Measurements from ENCODE around the gene CASQ2. TPM values are rescaled to one million over a fixed set of nuclear protein-coding genes. Genes with fewer than 3 reads are reported as not detected.

The CASQ2 gene
- total and polyA plus RNA-seq, 2 donors (not counting 3 experiments of a cell fraction or from before 2014, with no cell fraction given) = not detected

DNA sequence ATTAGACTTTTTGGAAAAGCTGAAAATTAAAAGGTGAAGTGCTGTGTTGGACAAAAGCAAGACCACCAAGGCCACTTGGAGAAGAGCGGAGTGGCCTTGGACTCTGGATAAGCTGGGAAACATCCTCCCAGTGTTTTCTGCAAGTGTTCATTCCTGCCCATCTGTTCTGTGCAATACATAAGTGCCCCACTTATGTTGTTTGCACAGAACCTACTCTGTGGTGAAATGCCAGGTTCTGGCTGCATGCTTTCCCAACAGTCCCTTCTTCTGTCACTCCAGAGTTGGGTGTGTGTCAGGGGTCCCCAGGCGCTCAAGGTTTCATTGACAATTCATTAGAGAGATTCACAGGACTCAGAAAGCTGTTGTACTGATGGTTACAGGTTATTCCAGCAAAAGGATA, 42.1 kb upstream of the CASQ2 start:
- Histone ChIP-seq H3K79me2 (ENCODE audit: control insufficient read depth, insufficient read depth, low read length) (no peaks in the 10 kb centered on the region), H3K4me3 (replicated peaks in 1 of 3; ENCODE audit: insufficient read depth in 1 of 3, low read depth in 1 of 3, low read length in 3 of 3) (no peak overlapping the region), H3K36me3 (ENCODE audit: control insufficient read depth in 2 of 2, extremely low read depth in 1 of 2, insufficient read depth in 2 of 2, low read length in 2 of 2) (no peaks in the 10 kb centered on the region), H3K27me3 (ENCODE audit: control insufficient read depth in 2 of 2, insufficient read depth in 2 of 2, low read length in 2 of 2) (peaks cover 4 to 5% of the 10 kb centered on the region in 2 experiments), H3K4me1 (ENCODE audit: control insufficient read depth, extremely low read depth, insufficient read depth, low read length) (peaks cover 14% of the 10 kb centered on the region), H4K20me1 (replicated peaks; ENCODE audit: control insufficient read depth, extremely low read depth, insufficient read depth, low read length) (no peaks in the 10 kb centered on the region), H3K9me3 (replicated peaks; ENCODE audit: control insufficient read depth, insufficient read depth, low read length) (no peaks in the 10 kb centered on the region), H2AFZ (ENCODE audit: low read depth, low read length) (no peak overlapping the region), H3K27ac (ENCODE audit: insufficient read depth, low read depth, low read length) (no peak overlapping the region), H3K4me2 (ENCODE audit: insufficient read depth, low read length) (no peak overlapping the region), H3K9me1 (replicated peaks; ENCODE audit: control insufficient read depth, extremely low read depth, insufficient read depth, low read length) (no peaks in the 10 kb centered on the region), H3K9ac (replicated peaks; ENCODE audit: extremely low read depth, insufficient read depth, low read length) (no peak overlapping the region)
- no TSS peak for BruUV-seq (replicated peaks)
- TF ChIP-seq JUN (IDR thresholded peaks at IDR 0.05; ENCODE audit: borderline replicate concordance, insufficient read depth, insufficient read length, low read depth) (no peak), EZH2 (IDR thresholded peaks at IDR 0.05; ENCODE audit: borderline replicate concordance, low read depth, low read length, severe bottlenecking) (no peak), MYC (IDR thresholded peaks at IDR 0.05; ENCODE audit: low read depth, low read length) (no peak)
- no peak for DNase-seq (ENCODE audit: low read depth, low spot score)
- ChIA-PET CTCF (interaction anchor here (1.3 to 4.7 kb wide), 6 partner anchors 10 to 688 kb away, joined by 3 to 58 read pairs (median 7); no protein-coding TSS in a partner anchor), POLR2A (no interaction called here)
- dilution Hi-C loops (cut with MboI; ENCODE audit: extremely low pct_ligation_motif_present, low sequenced_read_pairs) (no loop called here), intact Hi-C loops (cut with micrococcal nuclease) (loop anchor here (1.0 kb wide), 3 partner anchors 18 to 689 kb away; partner anchors contain the start of gene SLC22A15)
- no peak for FAIRE-seq

DNA sequence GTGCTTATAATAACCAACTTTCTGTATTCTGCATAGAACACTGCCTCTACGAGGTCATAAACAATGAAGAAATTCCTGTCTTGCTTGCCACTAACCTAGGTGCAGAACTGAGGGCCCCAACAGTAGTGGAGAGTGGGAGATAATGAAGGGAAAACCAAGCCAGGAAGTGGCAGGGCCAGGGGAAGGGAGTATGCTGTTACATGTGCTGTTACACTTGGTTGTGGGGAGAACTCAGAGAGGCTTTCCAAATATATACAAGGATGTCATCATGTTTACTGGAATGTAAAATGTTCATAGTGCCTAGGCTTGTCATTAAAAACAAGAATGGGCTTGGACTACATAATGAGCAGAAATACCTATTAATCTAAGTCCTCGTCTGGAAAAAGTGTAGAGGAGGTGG, 41.3 kb upstream of the CASQ2 start:
- H3K4me2 ChIP-seq (ENCODE audit: insufficient read depth, low read length) = no peak overlapping the region
- peaks cover 5% of the 10 kb centered on the region in 2 experiments for H3K27me3 ChIP-seq (ENCODE audit: control insufficient read depth in 2 of 2, insufficient read depth in 2 of 2, low read length in 2 of 2)
- H3K27ac ChIP-seq (ENCODE audit: insufficient read depth, low read depth, low read length) = no peak overlapping the region
- no peaks in the 10 kb centered on the region for H3K36me3 ChIP-seq (ENCODE audit: control insufficient read depth in 2 of 2, extremely low read depth in 1 of 2, insufficient read depth in 2 of 2, low read length in 2 of 2)
- FAIRE-seq (no peak), DNase-seq (ENCODE audit: low read depth, low spot score) (no peak)
- dilution Hi-C loops (cut with MboI; ENCODE audit: extremely low pct_ligation_motif_present, low sequenced_read_pairs) (no loop called here), intact Hi-C loops (cut with micrococcal nuclease) (loop anchor here (5.0 kb wide), 1 partner anchor 87 kb away; no protein-coding TSS in a partner anchor)
- H3K9ac ChIP-seq (replicated peaks; ENCODE audit: extremely low read depth, insufficient read depth, low read length) = no peak overlapping the region
- TF ChIP-seq POLR2A (IDR thresholded peaks at IDR 0.05; ENCODE audit: low read depth, low read length) (no peak), JUN (IDR thresholded peaks at IDR 0.05; ENCODE audit: borderline replicate concordance, insufficient read depth, insufficient read length, low read depth) (no peak), CTCF (IDR thresholded peaks at IDR 0.05; ENCODE audit: extremely low read depth in 1 of 2, insufficient read depth in 1 of 2, low read depth in 1 of 2, low read length in 2 of 2) (no peak), GATA2 (IDR thresholded peaks at IDR 0.05; ENCODE audit: insufficient read depth, insufficient read length, low read depth, low read length) (no peak), FOS (IDR thresholded peaks at IDR 0.05; ENCODE audit: borderline replicate concordance, insufficient read depth, low read length) (no peak), MYC (IDR thresholded peaks at IDR 0.05; ENCODE audit: low read depth, low read length) (no peak), POLR2AphosphoS5 (IDR thresholded peaks at IDR 0.05; ENCODE audit: insufficient read depth, low read depth, low read length) (no peak), EZH2 (IDR thresholded peaks at IDR 0.05; ENCODE audit: borderline replicate concordance, low read depth, low read length, severe bottlenecking) (no peak)
- TF ChIP-seq, protein P1, sequence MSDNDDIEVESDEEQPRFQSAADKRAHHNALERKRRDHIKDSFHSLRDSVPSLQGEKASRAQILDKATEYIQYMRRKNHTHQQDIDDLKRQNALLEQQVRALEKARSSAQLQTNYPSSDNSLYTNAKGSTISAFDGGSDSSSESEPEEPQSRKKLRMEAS (IDR thresholded peaks at IDR 0.05; ENCODE audit: insufficient read depth, insufficient read length) = no peak
- H3K4me1 ChIP-seq (ENCODE audit: control insufficient read depth, extremely low read depth, insufficient read depth, low read length) = peaks cover 14% of the 10 kb centered on the region
- POLR2A ChIA-PET = no interaction called here
- H3K79me2 ChIP-seq (ENCODE audit: control insufficient read depth, insufficient read depth, low read length) = no peaks in the 10 kb centered on the region
- H3K9me3 ChIP-seq (replicated peaks; ENCODE audit: control insufficient read depth, insufficient read depth, low read length) = no peaks in the 10 kb centered on the region
- no peak overlapping the region for H2AFZ ChIP-seq (ENCODE audit: low read depth, low read length)
- CTCF ChIA-PET = interaction anchor here (3.6 to 4.7 kb wide), 2 partner anchors 171 to 211 kb away, joined by 25 to 58 read pairs; no protein-coding TSS in a partner anchor
- no peak overlapping the region for H3K4me3 ChIP-seq (replicated peaks in 1 of 3; ENCODE audit: insufficient read depth in 1 of 3, low read depth in 1 of 3, low read length in 3 of 3)
- BruUV-seq (replicated peaks) = no TSS peak
- H3K9me1 ChIP-seq (replicated peaks; ENCODE audit: control insufficient read depth, extremely low read depth, insufficient read depth, low read length) = no peaks in the 10 kb centered on the region
- H4K20me1 ChIP-seq (replicated peaks; ENCODE audit: control insufficient read depth, extremely low read depth, insufficient read depth, low read length) = no peaks in the 10 kb centered on the region

Measured in endothelial cell of umbilical vein (primary cell).